ENCODE results near the gene PLEKHH3.
A peak's percentile ranks its signal among the peaks of the same experiment; 100 is the strongest.

The PLEKHH3 gene

GRCh38 chr17:42697108-42697811, 20.5 kb upstream of the PLEKHH3 start:
- Histone ChIP-seq H3K36me3 (ENCODE audit: low read depth) (0 out of 2 replicates have a peak, but pooled peaks cover 4% of the 10 kb centered on the region), H3K4me3 (ENCODE audit: severe bottlenecking) (no peak overlapping the region), H3K9me3 (ENCODE audit: severe bottlenecking) (no peaks in the 10 kb centered on the region), H3K27me3 (ENCODE audit: insufficient read depth, poor library complexity, severe bottlenecking) (no peaks in the 10 kb centered on the region), H3K27ac (ENCODE audit: poor library complexity, severe bottlenecking) (no peak overlapping the region), H3K4me1 (ENCODE audit: insufficient read depth, poor library complexity, severe bottlenecking) (no peaks in the 10 kb centered on the region)
- TF ChIP-seq CTCF (IDR thresholded peaks at IDR 0.05; ENCODE audit: poor library complexity, severe bottlenecking) = no peak
- DNase-seq (ENCODE audit: low spot score) = peak; percentile 16
- ATAC-seq (ENCODE audit: low read depth) = no peak

GRCh38 chr17:42695500-42695899, 18.7 kb upstream of the PLEKHH3 start:
- peak; percentile 56 for DNase-seq (ENCODE audit: low spot score)
- Histone ChIP-seq H3K4me3 (ENCODE audit: severe bottlenecking) (no peak overlapping the region), H3K27ac (ENCODE audit: poor library complexity, severe bottlenecking) (no peak overlapping the region), H3K9me3 (ENCODE audit: severe bottlenecking) (no peaks in the 10 kb centered on the region), H3K27me3 (ENCODE audit: insufficient read depth, poor library complexity, severe bottlenecking) (no peaks in the 10 kb centered on the region), H3K4me1 (ENCODE audit: insufficient read depth, poor library complexity, severe bottlenecking) (no peaks in the 10 kb centered on the region), H3K36me3 (ENCODE audit: low read depth) (0 out of 2 replicates have a peak, but pooled peaks cover 4% of the 10 kb centered on the region)
- ATAC-seq (ENCODE audit: low read depth) = no peak
- TF ChIP-seq CTCF (IDR thresholded peaks at IDR 0.05; ENCODE audit: poor library complexity, severe bottlenecking) = no peak

GRCh38 chr17:42694524-42694923, 17.7 kb upstream of the PLEKHH3 start:
- 0 out of 2 replicates have a peak, but pooled peaks cover 1% of the 10 kb centered on the region for H3K36me3 ChIP-seq (ENCODE audit: low read depth)
- no peak for TF ChIP-seq CTCF (IDR thresholded peaks at IDR 0.05; ENCODE audit: poor library complexity, severe bottlenecking)
- no peaks in the 10 kb centered on the region for H3K4me1 ChIP-seq (ENCODE audit: insufficient read depth, poor library complexity, severe bottlenecking)
- H3K27ac ChIP-seq (ENCODE audit: poor library complexity, severe bottlenecking) = no peak overlapping the region
- no peaks in the 10 kb centered on the region for H3K9me3 ChIP-seq (ENCODE audit: severe bottlenecking)
- H3K27me3 ChIP-seq (ENCODE audit: insufficient read depth, poor library complexity, severe bottlenecking) = no peaks in the 10 kb centered on the region
- no peak overlapping the region for H3K4me3 ChIP-seq (ENCODE audit: severe bottlenecking)
- DNase-seq (ENCODE audit: low spot score) = no peak
- ATAC-seq (ENCODE audit: low read depth) = no peak; the same call in 2 of the 3 replicates

- Histone ChIP-seq H3K4me1 (ENCODE audit: insufficient read depth, poor library complexity, severe bottlenecking) (no peaks in the 10 kb centered on the region), H3K9me3 (ENCODE audit: severe bottlenecking) (no peaks in the 10 kb centered on the region), H3K27me3 (ENCODE audit: insufficient read depth, poor library complexity, severe bottlenecking) (no peaks in the 10 kb centered on the region), H3K4me3 (ENCODE audit: severe bottlenecking) (no peak overlapping the region), H3K27ac (ENCODE audit: poor library complexity, severe bottlenecking) (no peak overlapping the region), H3K36me3 (ENCODE audit: low read depth) (no peaks in the 10 kb centered on the region)
- no peak for TF ChIP-seq CTCF (IDR thresholded peaks at IDR 0.05; ENCODE audit: poor library complexity, severe bottlenecking)
- no peak for DNase-seq (ENCODE audit: low spot score)
- no peak for ATAC-seq (ENCODE audit: low read depth)
These were observed 15.7 kb upstream of the PLEKHH3 start for GRCh38 chr17:42692489-42692888.

- DNase-seq (ENCODE audit: low spot score) (no peak), ATAC-seq (ENCODE audit: low read depth) (no peak)
- H3K27ac ChIP-seq (ENCODE audit: poor library complexity, severe bottlenecking) = no peak overlapping the region
- no peak overlapping the region for H3K4me3 ChIP-seq (ENCODE audit: severe bottlenecking)
- TF ChIP-seq CTCF (IDR thresholded peaks at IDR 0.05; ENCODE audit: poor library complexity, severe bottlenecking) = no peak
- H3K27me3 ChIP-seq (ENCODE audit: insufficient read depth, poor library complexity, severe bottlenecking) = no peaks in the 10 kb centered on the region
- no peaks in the 10 kb centered on the region for H3K9me3 ChIP-seq (ENCODE audit: severe bottlenecking)
- no peaks in the 10 kb centered on the region for H3K4me1 ChIP-seq (ENCODE audit: insufficient read depth, poor library complexity, severe bottlenecking)
- no peaks in the 10 kb centered on the region for H3K36me3 ChIP-seq (ENCODE audit: low read depth)
These were observed 14.3 kb upstream of the PLEKHH3 start for GRCh38 chr17:42691021-42691545.
